ENCODE results near the gene YPEL5. TPM values are rescaled to one million over a fixed set of nuclear protein-coding genes. Genes with fewer than 3 reads are reported as not detected.

The YPEL5 gene
- total RNA-seq, 1 experiment from 2014 or later, result 27.1 TPM

DNA sequence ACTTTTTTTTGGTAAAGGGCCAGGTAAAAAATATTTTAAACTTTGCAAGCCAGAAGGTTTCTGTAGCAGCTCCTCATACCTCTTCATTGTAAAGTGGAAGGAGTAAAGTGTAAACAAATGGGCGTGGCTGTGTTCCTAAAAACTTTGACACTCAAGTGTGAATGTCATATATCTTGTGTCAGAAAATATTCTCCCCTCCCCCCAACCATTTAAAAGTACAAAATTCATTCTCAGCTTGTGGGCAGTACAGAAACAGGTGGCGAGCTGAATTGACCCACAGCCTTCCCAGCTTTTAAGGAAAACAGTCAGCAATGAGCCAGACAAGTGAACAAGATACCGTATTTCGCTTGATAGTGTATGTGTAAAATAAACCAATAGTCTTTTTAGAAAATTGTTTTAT is 4.0 kb downstream of the YPEL5 start:
- TF ChIP-seq RAD21 (IDR thresholded peaks at IDR 0.05; ENCODE audit: low read depth), result no peak
- TF ChIP-seq, protein P1, sequence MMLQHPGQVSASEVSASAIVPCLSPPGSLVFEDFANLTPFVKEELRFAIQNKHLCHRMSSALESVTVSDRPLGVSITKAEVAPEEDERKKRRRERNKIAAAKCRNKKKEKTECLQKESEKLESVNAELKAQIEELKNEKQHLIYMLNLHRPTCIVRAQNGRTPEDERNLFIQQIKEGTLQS (IDR thresholded peaks at IDR 0.05), result no peak
- TF ChIP-seq, protein P2, sequence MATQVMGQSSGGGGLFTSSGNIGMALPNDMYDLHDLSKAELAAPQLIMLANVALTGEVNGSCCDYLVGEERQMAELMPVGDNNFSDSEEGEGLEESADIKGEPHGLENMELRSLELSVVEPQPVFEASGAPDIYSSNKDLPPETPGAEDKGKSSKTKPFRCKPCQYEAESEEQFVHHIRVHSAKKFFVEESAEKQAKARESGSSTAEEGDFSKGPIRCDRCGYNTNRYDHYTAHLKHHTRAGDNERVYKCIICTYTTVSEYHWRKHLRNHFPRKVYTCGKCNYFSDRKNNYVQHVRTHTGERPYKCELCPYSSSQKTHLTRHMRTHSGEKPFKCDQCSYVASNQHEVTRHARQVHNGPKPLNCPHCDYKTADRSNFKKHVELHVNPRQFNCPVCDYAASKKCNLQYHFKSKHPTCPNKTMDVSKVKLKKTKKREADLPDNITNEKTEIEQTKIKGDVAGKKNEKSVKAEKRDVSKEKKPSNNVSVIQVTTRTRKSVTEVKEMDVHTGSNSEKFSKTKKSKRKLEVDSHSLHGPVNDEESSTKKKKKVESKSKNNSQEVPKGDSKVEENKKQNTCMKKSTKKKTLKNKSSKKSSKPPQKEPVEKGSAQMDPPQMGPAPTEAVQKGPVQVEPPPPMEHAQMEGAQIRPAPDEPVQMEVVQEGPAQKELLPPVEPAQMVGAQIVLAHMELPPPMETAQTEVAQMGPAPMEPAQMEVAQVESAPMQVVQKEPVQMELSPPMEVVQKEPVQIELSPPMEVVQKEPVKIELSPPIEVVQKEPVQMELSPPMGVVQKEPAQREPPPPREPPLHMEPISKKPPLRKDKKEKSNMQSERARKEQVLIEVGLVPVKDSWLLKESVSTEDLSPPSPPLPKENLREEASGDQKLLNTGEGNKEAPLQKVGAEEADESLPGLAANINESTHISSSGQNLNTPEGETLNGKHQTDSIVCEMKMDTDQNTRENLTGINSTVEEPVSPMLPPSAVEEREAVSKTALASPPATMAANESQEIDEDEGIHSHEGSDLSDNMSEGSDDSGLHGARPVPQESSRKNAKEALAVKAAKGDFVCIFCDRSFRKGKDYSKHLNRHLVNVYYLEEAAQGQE (IDR thresholded peaks at IDR 0.05; ENCODE audit: low read depth), result no peak
- no peak for TF ChIP-seq POLR2A (IDR thresholded peaks at IDR 0.05; ENCODE audit: borderline replicate concordance, extremely low read depth, insufficient read depth, insufficient read length)
- TF ChIP-seq, protein P3, sequence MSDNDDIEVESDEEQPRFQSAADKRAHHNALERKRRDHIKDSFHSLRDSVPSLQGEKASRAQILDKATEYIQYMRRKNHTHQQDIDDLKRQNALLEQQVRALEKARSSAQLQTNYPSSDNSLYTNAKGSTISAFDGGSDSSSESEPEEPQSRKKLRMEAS (IDR thresholded peaks at IDR 0.05), result no peak
- TF ChIP-seq FOSL1 (IDR thresholded peaks at IDR 0.05; ENCODE audit: low read depth), result no peak
- no peak for TF ChIP-seq SIN3A (IDR thresholded peaks at IDR 0.05; ENCODE audit: low read depth)
- TF ChIP-seq SP1 (IDR thresholded peaks at IDR 0.05; ENCODE audit: low read depth), result no peak
- no peak for TF ChIP-seq JUND (IDR thresholded peaks at IDR 0.05)
- no peak for TF ChIP-seq ZBTB33 (IDR thresholded peaks at IDR 0.05; ENCODE audit: extremely low read depth, insufficient replicate concordance, low read length)
- TF ChIP-seq, protein P4, sequence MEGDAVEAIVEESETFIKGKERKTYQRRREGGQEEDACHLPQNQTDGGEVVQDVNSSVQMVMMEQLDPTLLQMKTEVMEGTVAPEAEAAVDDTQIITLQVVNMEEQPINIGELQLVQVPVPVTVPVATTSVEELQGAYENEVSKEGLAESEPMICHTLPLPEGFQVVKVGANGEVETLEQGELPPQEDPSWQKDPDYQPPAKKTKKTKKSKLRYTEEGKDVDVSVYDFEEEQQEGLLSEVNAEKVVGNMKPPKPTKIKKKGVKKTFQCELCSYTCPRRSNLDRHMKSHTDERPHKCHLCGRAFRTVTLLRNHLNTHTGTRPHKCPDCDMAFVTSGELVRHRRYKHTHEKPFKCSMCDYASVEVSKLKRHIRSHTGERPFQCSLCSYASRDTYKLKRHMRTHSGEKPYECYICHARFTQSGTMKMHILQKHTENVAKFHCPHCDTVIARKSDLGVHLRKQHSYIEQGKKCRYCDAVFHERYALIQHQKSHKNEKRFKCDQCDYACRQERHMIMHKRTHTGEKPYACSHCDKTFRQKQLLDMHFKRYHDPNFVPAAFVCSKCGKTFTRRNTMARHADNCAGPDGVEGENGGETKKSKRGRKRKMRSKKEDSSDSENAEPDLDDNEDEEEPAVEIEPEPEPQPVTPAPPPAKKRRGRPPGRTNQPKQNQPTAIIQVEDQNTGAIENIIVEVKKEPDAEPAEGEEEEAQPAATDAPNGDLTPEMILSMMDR (IDR thresholded peaks at IDR 0.05 in 2 of 3, conservative IDR thresholded peaks at IDR 0.05 in 1 of 3; ENCODE audit: borderline replicate concordance in 1 of 3, insufficient read depth in 1 of 3, low read depth in 2 of 3, low read length in 2 of 3), result no peak
- TF ChIP-seq EZH2phosphoT487 (IDR thresholded peaks at IDR 0.05; ENCODE audit: borderline replicate concordance), result no peak
- no peak for TF ChIP-seq SRF (IDR thresholded peaks at IDR 0.05; ENCODE audit: low read depth)
- TF ChIP-seq CBX3 (IDR thresholded peaks at IDR 0.05; ENCODE audit: low read depth), result no peak
- no peak for TF ChIP-seq YY1 (IDR thresholded peaks at IDR 0.05; ENCODE audit: extremely low read depth, insufficient replicate concordance, low read depth, low read length)
- Histone ChIP-seq H4K20me1 (ENCODE audit: insufficient read depth) (no peaks in the 10 kb centered on the region), H3K9me3 (ENCODE audit: control insufficient read depth in 1 of 2, insufficient read depth in 1 of 2, low read depth in 1 of 2, low read length in 2 of 2) (no peaks in the 10 kb centered on the region), H3K9ac (ENCODE audit: low read length) (no peak overlapping the region), H3K27me3 (ENCODE audit: insufficient read depth, low read length) (no peaks in the 10 kb centered on the region), H3K79me2 (ENCODE audit: insufficient read depth, low read length) (no peaks in the 10 kb centered on the region), H3K4me2 (ENCODE audit: low read length) (no peak overlapping the region), H2AFZ (ENCODE audit: low read depth, low read length, poor library complexity, severe bottlenecking) (no peak overlapping the region), H3K4me3 (replicated peaks in 1 of 2; ENCODE audit: low read depth in 1 of 2, low read length in 2 of 2) (no peak overlapping the region), H3K4me1 (ENCODE audit: control insufficient read depth in 1 of 2, insufficient read depth in 2 of 2, low read length in 2 of 2) (peaks cover 19 to 21% of the 10 kb centered on the region in 2 experiments), H3K36me3 (ENCODE audit: control insufficient read depth in 1 of 2, insufficient read depth in 2 of 2, low read length in 2 of 2) (0 out of 4 replicates have a peak, but pooled peaks cover 0 to 2% of the 10 kb centered on the region in 2 experiments), H3K9me2 (ENCODE audit: insufficient read depth) (no peaks in the 10 kb centered on the region), H3K27ac (ENCODE audit: low read depth, low read length) (no peak overlapping the region)
- ChIA-PET RAD21 (ENCODE audit: low non-redundant PET in 1 of 2, low total read pairs in 2 of 2, uncharacterized antibody in 2 of 2, unreplicated experiment in 2 of 2) (no interaction called here), POLR2A (no interaction called here), CTCF (interaction anchor here (0.6 to 3.3 kb wide), 3 partner anchors 14 to 561 kb away, joined by 3 to 25 read pairs (median 6); no protein-coding TSS in a partner anchor)
- BruUV-seq (replicated peaks), result no TSS peak
- no peak for ATAC-seq
- no peak for DNase-seq (ENCODE audit: low read depth, low spot score)
- intact Hi-C loops (cut with micrococcal nuclease), result no loop called here

Data from HCT116 (cell line).